H1 (cell line): ENCODE data around the gene RNU6-1. TPM values are rescaled to one million over a fixed set of nuclear protein-coding genes. Genes with fewer than 3 reads are reported as not detected.

Experiments used
- CTCF ChIA-PET: fragments of 300-600 bp; sonication (Branson Sonifier 250); formaldehyde crosslinking; loops from one replicate; lab custom pipeline; 2021; ENCODE audit not compliant: partially characterized antibody; lab: Charles Lee
- POLR2A ChIA-PET: fragments of 300-600 bp; sonication (Branson Sonifier 250); formaldehyde crosslinking; loops from one replicate; lab custom pipeline; 2021; ENCODE audit warnings: inconsistent platforms; ENCODE audit not compliant: partially characterized antibody; lab: Charles Lee
- DNase-seq, 2 experiments: peaks; one replicate each; pipeline versions ENCODE4 v3.0.0 to v3.0.0-alpha.2; 2010 to 2022; ENCODE audit warnings: low spot score in 2 of 2, low read depth in 1 of 2, mixed read lengths in 1 of 2
- FAIRE-seq: peaks from 2 replicates; lab custom pipeline; 2011; peaks lifted over from hg19 to GRCh38; lab: Jason Lieb, UNC
- H2AFZ ChIP-seq: 2 replicates; pipeline ENCODE4 v1.8.1; 2012; ENCODE audit warnings: low read length, inconsistent platforms
- H2AK5ac ChIP-seq: 2 replicates; pipeline ENCODE4 v1.6.1; 2013; ENCODE audit warnings: low read depth, low read length
- H2BK120ac ChIP-seq: replicated peaks from 2 replicates; pipeline ENCODE3; 2013; ENCODE audit warnings: low read depth, low read length, inconsistent platforms
- H2BK12ac ChIP-seq: 2 replicates; pipeline ENCODE4 v1.6.1; 2013; ENCODE audit warnings: low read depth, low read length
- H2BK15ac ChIP-seq: 2 replicates; pipeline ENCODE4 v1.6.1; 2013; ENCODE audit warnings: low read length
- H2BK20ac ChIP-seq: 2 replicates; pipeline ENCODE4 v1.6.1; 2013; ENCODE audit warnings: low read length
- H2BK5ac ChIP-seq: 2 replicates; pipeline ENCODE4 v1.6.1; 2013; ENCODE audit warnings: low read depth, low read length
- H3K14ac ChIP-seq: 2 replicates; pipeline ENCODE4 v1.6.1; 2013; ENCODE audit warnings: inconsistent platforms; ENCODE audit not compliant: insufficient read length
- H3K18ac ChIP-seq: 2 replicates; pipeline ENCODE4 v1.6.1; 2013; ENCODE audit warnings: low read length; ENCODE audit errors: extremely low read depth
- H3K23ac ChIP-seq: 2 replicates; pipeline ENCODE4 v1.6.1; 2013; ENCODE audit warnings: inconsistent platforms; ENCODE audit not compliant: insufficient read length
- H3K23me2 ChIP-seq: 2 replicates; pipeline ENCODE4 v1.6.1; 2013; ENCODE audit warnings: low read depth, low read length
- H3K27ac ChIP-seq: 2 replicates; pipeline ENCODE4 v1.6.1; 2011; ENCODE audit warnings: low read depth, low read length, inconsistent platforms
- H3K27me3 ChIP-seq, 4 experiments: replicated peaks in 1 of 4; 1 replicate in 1 of 4; 2 replicates in 3 of 4; pipeline versions ENCODE4 v1.6.1 to v1.8.1; 2011 to 2013; ENCODE audit warnings: low read length in 3 of 4, mild to moderate bottlenecking in 3 of 4, inconsistent platforms in 2 of 4, mixed read lengths in 2 of 4, moderate library complexity in 1 of 4; ENCODE audit not compliant: control insufficient read depth in 3 of 4, insufficient read depth in 3 of 4; ENCODE audit errors: extremely low read depth in 1 of 4
- H3K36me3 ChIP-seq, 4 experiments: 2 replicates each; pipeline versions ENCODE4 v1.6.1 to v1.8.1; 2011 to 2013; ENCODE audit warnings: mild to moderate bottlenecking in 4 of 4, low read length in 3 of 4, moderate library complexity in 2 of 4, control low read depth in 1 of 4, inconsistent platforms in 1 of 4; ENCODE audit not compliant: insufficient read depth in 4 of 4, control insufficient read depth in 2 of 4
- H3K4ac ChIP-seq: replicated peaks from 2 replicates; pipeline ENCODE3; 2013; ENCODE audit warnings: low read length, low read depth, mixed read lengths, inconsistent platforms; ENCODE audit not compliant: insufficient read length
- H3K4me1 ChIP-seq, 4 experiments: replicated peaks in 1 of 4; 1 replicate in 1 of 4; 2 replicates in 3 of 4; pipeline versions ENCODE4 v1.6.1 to v1.8.1; 2011 to 2013; ENCODE audit warnings: low read length in 3 of 4, inconsistent platforms in 2 of 4, mixed read lengths in 1 of 4; ENCODE audit not compliant: insufficient read depth in 4 of 4, control insufficient read depth in 3 of 4
- H3K4me2 ChIP-seq, 2 experiments: 2 replicates each; pipeline versions ENCODE4 v1.6.1 to v1.8.1; 2011 to 2013; ENCODE audit warnings: low read depth in 2 of 2, low read length in 2 of 2, control low read depth in 1 of 2, inconsistent platforms in 1 of 2, mild to moderate bottlenecking in 1 of 2; ENCODE audit not compliant: insufficient read depth in 1 of 2
- H3K4me3 ChIP-seq, 4 experiments: fragments of 200-600, 300-600 bp in 1 of 4; sonication (generic), shearing (Covaris generic), sonication (Bioruptor Twin) in 1 of 4; 2 replicates each; pipeline versions ENCODE4 v1.5.1 to v1.8.1; 2011 to 2016; ENCODE audit warnings: low read length in 4 of 4, low read depth in 3 of 4, control low read depth in 2 of 4, inconsistent platforms in 2 of 4, mild to moderate bottlenecking in 2 of 4, mixed read lengths in 1 of 4, moderate library complexity in 1 of 4; ENCODE audit not compliant: insufficient read depth in 2 of 4; ENCODE audit errors: extremely low read depth in 1 of 4
- H3K56ac ChIP-seq: replicated peaks from 2 replicates; pipeline ENCODE3; 2013; ENCODE audit warnings: low read depth, mild to moderate bottlenecking, mixed read lengths, low read length, inconsistent platforms; ENCODE audit not compliant: insufficient read length
- H3K79me1 ChIP-seq: 2 replicates; pipeline ENCODE4 v1.6.1; 2013; ENCODE audit warnings: low read depth, low read length, control low read depth
- H3K79me2 ChIP-seq, 2 experiments: 2 replicates each; pipeline versions ENCODE4 v1.6.1 to v1.8.1; 2012 to 2013; ENCODE audit warnings: low read length in 2 of 2, mild to moderate bottlenecking in 2 of 2, inconsistent platforms in 1 of 2; ENCODE audit not compliant: insufficient read depth in 2 of 2, control insufficient read depth in 1 of 2
- H3K9ac ChIP-seq, 4 experiments: replicated peaks in 1 of 4; 1 replicate in 1 of 4; 2 replicates in 3 of 4; pipeline versions ENCODE4 v1.6.1 to v1.8.1; 2011 to 2013; ENCODE audit warnings: low read depth in 3 of 4, low read length in 3 of 4, control low read depth in 2 of 4, mild to moderate bottlenecking in 2 of 4, moderate library complexity in 2 of 4, inconsistent platforms in 1 of 4; ENCODE audit errors: extremely low read depth in 1 of 4
- H3K9me3 ChIP-seq, 2 experiments: 2 replicates each; pipeline versions ENCODE4 v1.6.1 to v1.8.1; 2012 to 2013; ENCODE audit warnings: mild to moderate bottlenecking in 2 of 2, moderate library complexity in 2 of 2, control low read depth in 1 of 2, inconsistent platforms in 1 of 2, low read depth in 1 of 2, low read length in 1 of 2, mixed read lengths in 1 of 2; ENCODE audit not compliant: insufficient read depth in 2 of 2
- H4K20me1 ChIP-seq, 2 experiments: replicated peaks in 1 of 2; 2 replicates each; pipeline versions ENCODE3 to v1.8.1; 2011 to 2013; ENCODE audit warnings: inconsistent platforms in 2 of 2, low read length in 2 of 2, mild to moderate bottlenecking in 1 of 2; ENCODE audit not compliant: insufficient read depth in 2 of 2, control insufficient read depth in 1 of 2
- H4K5ac ChIP-seq: 2 replicates; pipeline ENCODE4 v1.6.1; 2013; ENCODE audit warnings: low read length, low read depth, mixed read lengths, inconsistent platforms; ENCODE audit not compliant: insufficient read length
- H4K8ac ChIP-seq: 2 replicates; pipeline ENCODE4 v1.8.0; 2013; ENCODE audit warnings: mild to moderate bottlenecking, moderate library complexity, low read length, inconsistent platforms; ENCODE audit not compliant: insufficient read depth; ENCODE audit errors: extremely low read depth
- H4K91ac ChIP-seq: replicated peaks from 2 replicates; pipeline ENCODE3; 2013; ENCODE audit warnings: low read length, mixed read lengths, inconsistent platforms; ENCODE audit not compliant: insufficient read length
- EZH2 ChIP-seq: fragments of 200-600 bp; sonication (generic); IDR thresholded peaks from 2 replicates; pipeline ENCODE4 v1.7.1; 2012; ENCODE audit warnings: low read depth, mild to moderate bottlenecking, moderate library complexity, low read length, inconsistent platforms; ENCODE audit not compliant: severe bottlenecking
- GABPA ChIP-seq: IDR thresholded peaks from 2 replicates; pipeline ENCODE4 v1.6.1; 2011; ENCODE audit warnings: mild to moderate bottlenecking, low read length, moderate library complexity, borderline replicate concordance; ENCODE audit not compliant: insufficient read depth
- SP1 ChIP-seq: IDR thresholded peaks from 2 replicates; pipeline ENCODE4 v1.6.1; 2011; ENCODE audit warnings: low read depth, low read length
- SP2 ChIP-seq: IDR thresholded peaks from 2 replicates; pipeline ENCODE4 v1.6.1; 2012; ENCODE audit warnings: mild to moderate bottlenecking, low read length, inconsistent platforms
- WGBS, 2 experiments: shearing (Covaris generic) in 1 of 2; methylation state at CpG; one replicate each; pipeline versions ENCODE4 v1.1.6 to v1.1.7; 2013 to 2015; ENCODE audit warnings: low lambda C conversion rate in 2 of 2, mixed read lengths in 2 of 2, inconsistent platforms in 1 of 2, low coverage in 1 of 2, missing lambda C conversion rate in 1 of 2; ENCODE audit not compliant: insufficient replicate concordance in 2 of 2, insufficient coverage in 1 of 2, insufficient read length in 1 of 2; ENCODE audit errors: extremely low coverage in 1 of 2, missing lambda C conversion rate in 1 of 2; 5-methylcytosine and 5-hydroxymethylcytosine counted together
- polyA plus RNA-seq, 7 experiments: library from polyadenylated mRNA; depleted of rRNA in 3 of 7; stranded (reverse) in 5 of 7; unstranded in 2 of 7; fragments of >200 nt in 5 of 7; fragments of 200-250 nt in 2 of 7; gene quantifications; 1 replicate in 5 of 7; 2 replicates in 1 of 7; 4 replicates in 1 of 7; pipeline versions ENCODE4 v1.2.1 to v1.2.3, GENCODE V29; 2011 to 2013; ENCODE audit warnings: missing spikeins in 2 of 7, mixed read lengths in 2 of 7
- total RNA-seq: library from RNA; stranded (reverse); fragmentation: NEBNext Ultra II Directional; extraction: Animal tissue kit (Norgen Biotek cat#: 25700); gene quantifications from 2 replicates; pipeline ENCODE4 v1.2.1, GENCODE V29; 2021

Gene RNU6-1
- total and polyA plus RNA-seq, 2 of the 8 experiments (the other 6 are each of a cell fraction or from before 2014, with no cell fraction given), result not detected

GRCh38 chr15:67880651-67881182 lies 40.9 kb upstream of the RNU6-1 start:
- no peak overlapping the region for H3K4me3 ChIP-seq
- no peak overlapping the region for H4K8ac ChIP-seq
- H4K5ac ChIP-seq, result no peak overlapping the region
- no peaks in the 10 kb centered on the region for H3K9me3 ChIP-seq
- no peak for FAIRE-seq
- no peaks in the 10 kb centered on the region; the same call in 1 of the 2 replicates for H3K23me2 ChIP-seq
- no peak for DNase-seq
- H2AK5ac ChIP-seq, result no peak overlapping the region; the same call in 1 of the 2 replicates
- no peak overlapping the region for H3K27ac ChIP-seq
- no peak overlapping the region for H2BK15ac ChIP-seq
- no peak overlapping the region for H2AFZ ChIP-seq
- no peak overlapping the region for H2BK5ac ChIP-seq
- no peak overlapping the region for H3K4ac ChIP-seq
- H3K14ac ChIP-seq, result no peak overlapping the region
- peaks cover 3 to 8% (median 6%) of the 10 kb centered on the region in 4 experiments; a peak in 6 of 7 replicates for H3K4me1 ChIP-seq
- H4K91ac ChIP-seq, result no peak overlapping the region
- no peak overlapping the region for H3K18ac ChIP-seq
- H3K23ac ChIP-seq, result no peak overlapping the region
- no peaks in the 10 kb centered on the region for H4K20me1 ChIP-seq
- TF ChIP-seq EZH2 (no peak), GABPA (no peak), SP1 (no peak), SP2 (no peak)
- WGBS, 2 experiments, result 83% methylated on average over 3 of the region's 3 CpGs; no CpG with 5 or more reads in 1 of the 2 experiments
- H2BK120ac ChIP-seq, result no peak overlapping the region
- H2BK20ac ChIP-seq, result no peak overlapping the region
- H3K79me1 ChIP-seq, result no peaks in the 10 kb centered on the region
- ChIA-PET POLR2A (no interaction called here), CTCF (interaction anchor here (0.9 to 1.1 kb wide), 2 partner anchors 18 to 274 kb away, joined by 3 to 4 read pairs; no protein-coding TSS in a partner anchor)
- H3K36me3 ChIP-seq, result no peaks in the 10 kb centered on the region
- H3K56ac ChIP-seq, result no peak overlapping the region
- no peak overlapping the region for H2BK12ac ChIP-seq
- H3K9ac ChIP-seq, result no peak overlapping the region
- H3K79me2 ChIP-seq, result no peaks in the 10 kb centered on the region
- H3K4me2 ChIP-seq, result no peak overlapping the region
- H3K27me3 ChIP-seq, result peaks cover 0 to 5% (median 2%) of the 10 kb centered on the region in 4 experiments; a peak in 2 of 7 replicates
